ENCODE data around the gene PTPRT. TPM values are rescaled to one million over a fixed set of nuclear protein-coding genes. Genes with fewer than 3 reads are reported as not detected.

Gene PTPRT
- total RNA-seq, 1 donor from 2014 or later: not detected

- Mint-ChIP-seq H3K4me1 (ENCODE audit: unreplicated experiment) (no peaks in the 10 kb centered on the region), H3K27ac (ENCODE audit: unreplicated experiment) (no peak overlapping the region), H3K4me3 (ENCODE audit: unreplicated experiment) (no peak overlapping the region), H3K27me3 (ENCODE audit: unreplicated experiment) (no peaks in the 10 kb centered on the region), H3K9me3 (ENCODE audit: unreplicated experiment) (peaks cover 62% of the 10 kb centered on the region), H3K36me3 (ENCODE audit: unreplicated experiment) (no peaks in the 10 kb centered on the region)
- DNase-seq (ENCODE audit: extremely low spot score, unreplicated experiment): no peak
- TF ChIP-seq, protein P1, sequence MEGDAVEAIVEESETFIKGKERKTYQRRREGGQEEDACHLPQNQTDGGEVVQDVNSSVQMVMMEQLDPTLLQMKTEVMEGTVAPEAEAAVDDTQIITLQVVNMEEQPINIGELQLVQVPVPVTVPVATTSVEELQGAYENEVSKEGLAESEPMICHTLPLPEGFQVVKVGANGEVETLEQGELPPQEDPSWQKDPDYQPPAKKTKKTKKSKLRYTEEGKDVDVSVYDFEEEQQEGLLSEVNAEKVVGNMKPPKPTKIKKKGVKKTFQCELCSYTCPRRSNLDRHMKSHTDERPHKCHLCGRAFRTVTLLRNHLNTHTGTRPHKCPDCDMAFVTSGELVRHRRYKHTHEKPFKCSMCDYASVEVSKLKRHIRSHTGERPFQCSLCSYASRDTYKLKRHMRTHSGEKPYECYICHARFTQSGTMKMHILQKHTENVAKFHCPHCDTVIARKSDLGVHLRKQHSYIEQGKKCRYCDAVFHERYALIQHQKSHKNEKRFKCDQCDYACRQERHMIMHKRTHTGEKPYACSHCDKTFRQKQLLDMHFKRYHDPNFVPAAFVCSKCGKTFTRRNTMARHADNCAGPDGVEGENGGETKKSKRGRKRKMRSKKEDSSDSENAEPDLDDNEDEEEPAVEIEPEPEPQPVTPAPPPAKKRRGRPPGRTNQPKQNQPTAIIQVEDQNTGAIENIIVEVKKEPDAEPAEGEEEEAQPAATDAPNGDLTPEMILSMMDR (IDR thresholded peaks at IDR 0.05): no peak
Measured at GRCh38 chr20:42895020-42895419, 294.7 kb downstream of the PTPRT start.

GRCh38 chr20:42894483-42894882 is 295.2 kb downstream of the PTPRT start:
- Mint-ChIP-seq H3K27ac (ENCODE audit: unreplicated experiment) (no peak overlapping the region), H3K9me3 (ENCODE audit: unreplicated experiment) (peaks cover 57% of the 10 kb centered on the region), H3K27me3 (ENCODE audit: unreplicated experiment) (no peaks in the 10 kb centered on the region), H3K4me3 (ENCODE audit: unreplicated experiment) (no peak overlapping the region), H3K36me3 (ENCODE audit: unreplicated experiment) (no peaks in the 10 kb centered on the region), H3K4me1 (ENCODE audit: unreplicated experiment) (no peaks in the 10 kb centered on the region)
- TF ChIP-seq, protein P1 (IDR thresholded peaks at IDR 0.05): no peak
- peak; percentile 57 for DNase-seq (ENCODE audit: extremely low spot score, unreplicated experiment)

GRCh38 chr20:42889517-42889916 is 300.2 kb downstream of the PTPRT start:
- no peak for DNase-seq (ENCODE audit: extremely low spot score, unreplicated experiment)
- Mint-ChIP-seq H3K27ac (ENCODE audit: unreplicated experiment) (no peak overlapping the region), H3K4me3 (ENCODE audit: unreplicated experiment) (no peak overlapping the region), H3K27me3 (ENCODE audit: unreplicated experiment) (no peaks in the 10 kb centered on the region), H3K4me1 (ENCODE audit: unreplicated experiment) (no peaks in the 10 kb centered on the region), H3K9me3 (ENCODE audit: unreplicated experiment) (peaks cover 39% of the 10 kb centered on the region), H3K36me3 (ENCODE audit: unreplicated experiment) (no peaks in the 10 kb centered on the region)
- TF ChIP-seq, protein P1 (IDR thresholded peaks at IDR 0.05): no peak

GRCh38 chr20:42887281-42887680 is 302.4 kb downstream of the PTPRT start:
- Mint-ChIP-seq H3K9me3 (ENCODE audit: unreplicated experiment) (peaks cover 40% of the 10 kb centered on the region), H3K4me1 (ENCODE audit: unreplicated experiment) (no peaks in the 10 kb centered on the region), H3K27me3 (ENCODE audit: unreplicated experiment) (no peaks in the 10 kb centered on the region), H3K27ac (ENCODE audit: unreplicated experiment) (no peak overlapping the region), H3K4me3 (ENCODE audit: unreplicated experiment) (no peak overlapping the region), H3K36me3 (ENCODE audit: unreplicated experiment) (no peaks in the 10 kb centered on the region)
- TF ChIP-seq, protein P1 (IDR thresholded peaks at IDR 0.05): no peak
- no peak for DNase-seq (ENCODE audit: extremely low spot score, unreplicated experiment)

DNA sequence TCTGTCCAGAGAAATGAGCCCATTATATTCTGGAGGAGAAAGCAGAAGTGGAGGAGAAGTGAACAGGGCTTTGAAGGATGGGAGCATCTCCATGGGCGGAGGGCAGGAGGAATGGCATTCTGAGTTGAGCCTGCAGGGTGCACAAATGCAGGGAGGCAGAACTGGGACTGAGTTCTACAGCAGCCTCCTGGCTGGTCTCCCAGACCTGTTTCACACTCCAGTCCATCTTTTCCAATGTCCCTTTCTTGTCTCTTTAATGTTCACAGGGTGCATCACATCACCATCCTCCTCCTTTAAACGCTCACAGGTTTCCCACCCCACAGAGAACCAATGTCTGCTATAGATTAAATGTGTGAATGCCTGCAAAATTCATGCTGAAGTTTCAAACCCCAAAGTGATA is 302.9 kb downstream of the PTPRT start:
- DNase-seq (ENCODE audit: extremely low spot score, unreplicated experiment): no peak
- TF ChIP-seq, protein P1 (IDR thresholded peaks at IDR 0.05): no peak
- peaks cover 39% of the 10 kb centered on the region for H3K9me3 Mint-ChIP-seq (ENCODE audit: unreplicated experiment)
- H3K4me1 Mint-ChIP-seq (ENCODE audit: unreplicated experiment): no peaks in the 10 kb centered on the region
- H3K4me3 Mint-ChIP-seq (ENCODE audit: unreplicated experiment): no peak overlapping the region
- no peak overlapping the region for H3K27ac Mint-ChIP-seq (ENCODE audit: unreplicated experiment)
- no peaks in the 10 kb centered on the region for H3K27me3 Mint-ChIP-seq (ENCODE audit: unreplicated experiment)
- no peaks in the 10 kb centered on the region for H3K36me3 Mint-ChIP-seq (ENCODE audit: unreplicated experiment)
